ENCODE measurements around the gene KREMEN2. TPM values are rescaled to one million over a fixed set of nuclear protein-coding genes. Genes with fewer than 3 reads are reported as not detected.

Gene KREMEN2
- total RNA-seq, 1 experiment from 2014 or later, result 0.49 TPM

GRCh38 chr16:3003582-3004270 is 39.7 kb downstream of the KREMEN2 start:
- no TSS peak for BruUV-seq (replicated peaks)
- TF ChIP-seq CTCF (conservative IDR thresholded peaks at IDR 0.05; ENCODE audit: low read depth, low read length) (peak; percentile 72), EZH2 (IDR thresholded peaks at IDR 0.05; ENCODE audit: borderline replicate concordance, low read depth, low read length, poor library complexity, severe bottlenecking) (no peak)
- ChIA-PET POLR2A (ENCODE audit: low non-redundant PET) (interaction anchor here (0.8 kb wide), 1 partner anchor 131 kb away, joined by 4 read pairs; the partner anchor contains the start of gene ZNF213), CTCF (interaction anchor here (0.7 to 1.6 kb wide), 4 partner anchors 17 to 28 kb away, joined by 3 to 15 read pairs (median 4); partner anchors contain the start of genes HCFC1R1, THOC6 and TNFRSF12A)
- intact Hi-C loops (cut with micrococcal nuclease; ENCODE audit: unreplicated experiment), result loop anchor here (1.0 kb wide), 2 partner anchors 25 to 34 kb away; partner anchors contain the start of gene PAQR4
- Histone ChIP-seq H3K4me3 (ENCODE audit: low read depth, low read length, poor library complexity, severe bottlenecking) (no peak overlapping the region), H3K27ac (ENCODE audit: low read depth, low read length, poor library complexity, severe bottlenecking) (no peak overlapping the region), H3K27me3 (replicated peaks; ENCODE audit: insufficient read depth, low read depth, low read length, poor library complexity) (peaks cover 67% of the 10 kb centered on the region), H3K4me1 (ENCODE audit: insufficient read depth, low read length, poor library complexity, severe bottlenecking) (peaks cover 4% of the 10 kb centered on the region), H3K36me3 (ENCODE audit: insufficient read depth, low read length, poor library complexity, severe bottlenecking) (no peaks in the 10 kb centered on the region), H3K9me3 (ENCODE audit: low read depth, low read length, poor library complexity, severe bottlenecking) (no peaks in the 10 kb centered on the region)
- peak; percentile 99 for DNase-seq (ENCODE audit: low spot score)

GRCh38 chr16:3004319-3004718 is 40.2 kb downstream of the KREMEN2 start:
- intact Hi-C loops (cut with micrococcal nuclease; ENCODE audit: unreplicated experiment), result loop anchor here (1.0 kb wide), 2 partner anchors 24 to 35 kb away; partner anchors contain the start of gene PAQR4
- DNase-seq (ENCODE audit: low spot score), result no peak
- Histone ChIP-seq H3K9me3 (ENCODE audit: low read depth, low read length, poor library complexity, severe bottlenecking) (no peaks in the 10 kb centered on the region), H3K4me1 (ENCODE audit: insufficient read depth, low read length, poor library complexity, severe bottlenecking) (peaks cover 4% of the 10 kb centered on the region), H3K36me3 (ENCODE audit: insufficient read depth, low read length, poor library complexity, severe bottlenecking) (no peaks in the 10 kb centered on the region), H3K27me3 (replicated peaks; ENCODE audit: insufficient read depth, low read depth, low read length, poor library complexity) (peaks cover 63% of the 10 kb centered on the region), H3K27ac (ENCODE audit: low read depth, low read length, poor library complexity, severe bottlenecking) (no peak overlapping the region), H3K4me3 (ENCODE audit: low read depth, low read length, poor library complexity, severe bottlenecking) (no peak overlapping the region)
- POLR2A ChIA-PET (ENCODE audit: low non-redundant PET), result interaction anchor here (0.8 kb wide), 1 partner anchor 131 kb away, joined by 4 read pairs; the partner anchor contains the start of gene ZNF213
- CTCF ChIA-PET, result interaction anchor here (0.7 to 1.6 kb wide), 4 partner anchors 16 to 27 kb away, joined by 3 to 15 read pairs (median 4); partner anchors contain the start of genes HCFC1R1, THOC6 and TNFRSF12A
- BruUV-seq (replicated peaks), result no TSS peak
- TF ChIP-seq EZH2 (IDR thresholded peaks at IDR 0.05; ENCODE audit: borderline replicate concordance, low read depth, low read length, poor library complexity, severe bottlenecking) (no peak), CTCF (conservative IDR thresholded peaks at IDR 0.05; ENCODE audit: low read depth, low read length) (no peak)

GRCh38 chr16:3004781-3005284 is 40.8 kb downstream of the KREMEN2 start:
- Histone ChIP-seq H3K36me3 (ENCODE audit: insufficient read depth, low read length, poor library complexity, severe bottlenecking) (no peaks in the 10 kb centered on the region), H3K4me3 (ENCODE audit: low read depth, low read length, poor library complexity, severe bottlenecking) (no peak overlapping the region), H3K4me1 (ENCODE audit: insufficient read depth, low read length, poor library complexity, severe bottlenecking) (peaks cover 4% of the 10 kb centered on the region), H3K27ac (ENCODE audit: low read depth, low read length, poor library complexity, severe bottlenecking) (no peak overlapping the region), H3K9me3 (ENCODE audit: low read depth, low read length, poor library complexity, severe bottlenecking) (no peaks in the 10 kb centered on the region), H3K27me3 (replicated peaks; ENCODE audit: insufficient read depth, low read depth, low read length, poor library complexity) (peaks cover 63% of the 10 kb centered on the region)
- ChIA-PET CTCF (interaction anchor here (1.1 kb wide), 1 partner anchor 27 kb away, joined by 3 read pairs; no protein-coding TSS in a partner anchor), POLR2A (ENCODE audit: low non-redundant PET) (no interaction called here)
- TF ChIP-seq CTCF (conservative IDR thresholded peaks at IDR 0.05; ENCODE audit: low read depth, low read length), result no peak
- peak; percentile 56 for TF ChIP-seq EZH2 (IDR thresholded peaks at IDR 0.05; ENCODE audit: borderline replicate concordance, low read depth, low read length, poor library complexity, severe bottlenecking)
- no peak for DNase-seq (ENCODE audit: low spot score)
- no TSS peak for BruUV-seq (replicated peaks)
- intact Hi-C loops (cut with micrococcal nuclease; ENCODE audit: unreplicated experiment), result loop anchor here (1.0 kb wide), 2 partner anchors 23 to 36 kb away; partner anchors contain the start of gene PAQR4

All from A673 (cell line).